Coronary artery (tissue), 2 donors: ENCODE results near the gene ZNF668.
A peak's percentile ranks its signal among the peaks of the same experiment; 100 is the strongest.

ENCODE experiments used
- DNase-seq: peaks from one replicate; pipeline ENCODE4 v3.0.0-alpha.2; 2017; ENCODE audit warnings: low spot score
- H3K27ac ChIP-seq, 2 donors: fragments of 200-600 bp; sonication (generic); one replicate each; pipeline ENCODE4 v1.5.1; 2016 to 2019
- H3K4me3 ChIP-seq: fragments of 200-600 bp; sonication (generic); 2 replicates; pipeline ENCODE4 v1.5.1; 2016; ENCODE audit warnings: mild to moderate bottlenecking, moderate library complexity
- CTCF ChIP-seq: fragments of 200-600 bp; sonication (generic); IDR thresholded peaks from one replicate; pipeline ENCODE4 v1.5.1; 2019; ENCODE audit warnings: antibody characterized with exemption

Gene ZNF668

GRCh38 chr16:31063843-31064611 is 10.0 kb downstream of the ZNF668 start:
- no peak for DNase-seq
- Histone ChIP-seq H3K4me3 (no peak overlapping the region), H3K27ac (peak overlapping the region in 1 of 2 donors; percentile 86)
- no peak for TF ChIP-seq CTCF

GRCh38 chr16:31063495-31063842 is 10.6 kb downstream of the ZNF668 start:
- no peak overlapping the region for H3K27ac ChIP-seq
- TF ChIP-seq CTCF = no peak
- no peak for DNase-seq
- H3K4me3 ChIP-seq = no peak overlapping the region

- H3K4me3 ChIP-seq = no peak overlapping the region
- no peak for DNase-seq
- TF ChIP-seq CTCF = no peak
- H3K27ac ChIP-seq = no peak overlapping the region
These were observed 12.1 kb downstream of the ZNF668 start for GRCh38 chr16:31061813-31062440.

GRCh38 chr16:31061126-31061812 is 12.8 kb downstream of the ZNF668 start:
- DNase-seq = no peak
- no peak overlapping the region for H3K4me3 ChIP-seq
- H3K27ac ChIP-seq = no peak overlapping the region
- no peak for TF ChIP-seq CTCF

GRCh38 chr16:31055613-31056012 is 18.4 kb downstream of the ZNF668 start:
- Histone ChIP-seq H3K27ac (no peak overlapping the region), H3K4me3 (no peak overlapping the region)
- no peak for DNase-seq
- TF ChIP-seq CTCF = no peak

GRCh38 chr16:31052114-31052513 is 21.9 kb downstream of the ZNF668 start:
- no peak for DNase-seq
- Histone ChIP-seq H3K4me3 (no peak overlapping the region), H3K27ac (peak overlapping the region in 1 of 2 donors; percentile 65)
- TF ChIP-seq CTCF = no peak
